Stimulated activated CD8-positive, alpha-beta memory T cell treated with anti-CD3 and anti-CD28 coated beads, Interleukin-7, amount 100 ng/mL, for 1 hour (primary cell): ENCODE measurements around the gene EFNA1.
"Not testable (repeated sequence)": the region's sequence is repeated elsewhere in the genome, so short reads cannot be mapped to it uniquely, and the experiment has no call there.

Experiments used
- DNase-seq, 2 donors: peaks; one replicate each; pipeline ENCODE4 v3.0.0-alpha.2; 2020; ENCODE audit warnings: low read depth in 2 of 2

Gene EFNA1

GRCh38 chr1:155145491-155145890, 17.8 kb downstream of the EFNA1 start:
- no peak for DNase-seq

GRCh38 chr1:155155996-155156643, 28.4 kb downstream of the EFNA1 start:
- DNase-seq, result not testable (repeated sequence)

GRCh38 chr1:155158991-155159390, 31.3 kb downstream of the EFNA1 start:
- DNase-seq, result no peak

DNA sequence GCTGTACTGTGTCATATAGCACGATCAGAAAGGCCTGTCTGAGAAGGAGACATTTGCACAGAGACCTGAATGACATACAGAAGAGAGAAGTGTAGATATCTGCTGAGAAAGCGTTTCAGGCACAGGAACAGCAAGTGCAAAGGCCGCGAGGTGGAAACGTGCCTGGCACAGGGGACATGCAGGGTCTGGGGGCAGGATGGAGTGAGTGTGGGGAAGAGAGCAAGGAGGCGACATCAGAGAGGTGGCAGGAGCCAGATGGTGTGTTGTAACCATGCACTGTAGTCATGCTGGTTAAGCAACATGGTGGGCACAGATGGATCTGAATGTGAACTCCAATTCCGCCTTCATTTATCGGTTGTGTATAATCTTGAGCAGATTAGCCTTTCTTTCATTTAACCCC, 32.5 kb downstream of the EFNA1 start:
- DNase-seq, result no peak

DNA sequence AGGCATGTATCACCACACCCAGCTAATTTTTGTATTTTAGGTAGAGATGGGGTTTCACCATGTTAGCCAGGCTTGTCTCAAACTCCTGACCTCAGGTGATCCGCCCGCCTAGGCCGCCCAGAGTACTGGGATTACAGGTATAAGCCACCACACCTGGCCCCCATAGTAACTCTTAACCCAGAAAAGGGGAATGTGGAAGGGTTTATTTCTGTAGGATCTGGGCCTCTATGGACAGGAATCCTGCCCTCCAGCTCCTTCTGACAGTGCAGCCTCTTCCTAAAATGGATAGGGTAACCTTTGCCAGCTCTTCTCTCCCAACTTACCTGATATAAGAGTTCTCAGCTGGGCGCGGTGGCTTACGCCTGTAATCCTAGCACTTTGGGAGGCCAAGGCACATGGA, 35.0 kb downstream of the EFNA1 start:
- DNase-seq, result not testable (repeated sequence)

DNA sequence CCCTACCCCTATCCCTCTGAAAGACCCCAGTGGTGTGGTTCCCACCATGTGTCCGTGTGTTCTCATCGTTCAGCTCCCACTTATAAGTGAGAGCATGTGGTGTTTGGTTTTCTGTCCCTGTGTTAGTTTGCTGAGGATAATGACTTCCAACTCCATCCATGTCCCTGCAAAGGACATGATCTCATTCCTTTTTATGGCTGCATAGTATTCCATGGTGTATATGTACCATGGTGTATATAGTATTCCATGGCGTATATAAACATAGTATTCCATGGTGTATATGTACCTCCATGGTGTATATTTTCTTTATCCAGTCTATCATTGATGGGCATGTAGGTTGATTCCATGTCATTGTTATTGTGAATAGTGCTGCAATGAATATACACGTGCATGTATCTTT, 36.1 kb downstream of the EFNA1 start:
- not testable (repeated sequence) for DNase-seq

DNA sequence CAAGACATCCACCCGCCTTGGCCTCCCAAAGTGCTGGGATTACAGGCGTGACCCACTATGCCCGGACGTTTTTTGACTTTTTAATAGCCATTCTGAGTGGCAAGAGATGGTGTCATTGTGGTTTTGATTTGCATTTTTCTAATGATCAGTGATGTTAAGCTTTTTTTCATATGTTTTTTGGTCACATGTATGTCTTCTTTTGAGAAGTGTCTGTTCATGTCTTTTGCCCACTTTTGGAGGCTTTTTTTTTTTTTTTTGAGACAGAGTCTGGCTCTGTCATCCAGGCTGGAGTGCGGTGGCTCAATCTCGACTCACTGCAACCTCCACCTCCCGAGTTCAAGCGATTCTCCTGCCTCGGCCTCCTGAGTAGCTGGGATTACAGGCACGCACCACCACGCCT, 36.9 kb downstream of the EFNA1 start:
- DNase-seq, result not testable (repeated sequence)

GRCh38 chr1:155166051-155166470, 38.4 kb downstream of the EFNA1 start:
- no peak for DNase-seq

DNA sequence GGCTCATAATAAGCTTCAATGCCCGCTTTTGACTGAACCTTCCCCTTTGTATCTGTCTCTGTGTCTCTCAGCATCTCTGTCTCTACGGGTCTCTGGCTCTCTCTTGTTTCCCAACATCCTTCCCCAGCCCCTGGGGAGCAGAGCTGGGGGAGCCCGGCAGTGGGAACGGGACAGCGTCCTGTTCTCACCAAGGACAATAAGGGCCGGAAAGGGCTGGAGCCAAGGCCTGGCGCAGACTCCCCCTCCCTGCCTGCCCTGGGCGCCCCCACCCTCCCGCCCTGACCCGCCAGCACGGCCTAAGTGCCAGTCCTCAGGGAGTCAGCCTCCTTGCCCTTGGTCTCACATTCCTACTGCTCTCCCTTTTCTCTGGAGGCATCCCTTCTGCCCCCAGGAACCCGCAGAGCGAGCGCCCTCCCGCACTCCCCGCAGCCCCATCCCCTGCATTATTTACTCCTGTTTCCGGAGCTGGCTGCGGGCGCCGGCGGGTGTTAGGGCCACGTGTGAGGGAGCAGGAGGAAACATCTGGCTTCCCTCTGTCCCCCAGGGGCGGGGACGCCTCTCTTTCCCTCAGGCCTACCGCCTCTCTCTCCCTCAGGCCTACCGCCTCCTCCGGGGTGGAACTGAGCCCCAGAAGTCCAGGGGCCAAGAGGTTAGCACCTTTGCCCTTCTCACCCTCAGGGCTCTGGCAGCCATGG, 38.9 kb downstream of the EFNA1 start:
- DNase-seq, result no peak

DNA sequence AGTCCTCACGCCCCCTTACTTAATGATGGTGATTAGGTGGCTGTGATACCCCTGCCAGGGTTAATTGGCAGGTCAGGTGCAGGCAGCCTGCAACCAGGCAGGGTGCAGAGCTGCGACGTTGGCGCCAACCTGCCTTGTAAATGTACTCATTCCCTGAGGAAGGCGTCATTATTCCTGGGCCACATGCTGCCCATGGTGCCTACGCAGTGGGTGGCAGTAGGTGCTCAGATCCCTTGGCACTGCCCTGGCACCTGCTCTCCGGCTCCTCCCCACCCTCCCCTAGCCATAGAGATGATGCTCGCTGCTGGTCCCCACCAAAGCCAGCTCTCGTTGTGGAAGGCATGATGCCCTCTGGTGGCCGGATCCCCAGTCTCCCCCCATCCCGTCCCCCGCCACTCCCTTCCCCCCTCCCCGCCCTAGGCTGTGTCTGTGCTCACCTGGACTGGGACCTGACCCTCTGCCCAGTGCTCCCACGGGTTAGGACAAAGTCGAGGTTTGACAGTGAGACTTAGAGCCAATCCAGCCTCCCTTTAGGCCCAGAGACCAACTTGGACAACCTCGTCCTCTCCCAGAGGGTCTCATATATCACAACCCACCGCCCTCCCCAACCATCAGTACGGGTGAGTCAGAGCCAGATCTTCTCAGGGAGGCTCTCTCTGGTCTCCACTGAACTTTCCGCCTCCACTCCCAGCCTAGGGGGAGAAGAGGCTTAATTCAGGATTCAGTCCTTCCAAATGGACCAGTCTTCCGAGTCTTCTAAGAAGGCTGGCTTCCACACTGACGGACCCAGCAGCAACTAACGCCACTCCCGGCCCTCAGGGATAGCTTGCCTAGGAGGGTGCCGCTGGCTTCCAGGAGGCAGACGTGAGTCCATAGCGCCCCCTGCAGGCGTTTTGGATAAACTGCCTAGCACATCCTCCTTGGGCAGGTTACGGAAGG, 39.8 kb downstream of the EFNA1 start:
- DNase-seq, result peak; percentile 59 to 80

GRCh38 chr1:155168105-155168445, 40.4 kb downstream of the EFNA1 start:
- not testable (repeated sequence) for DNase-seq

DNA sequence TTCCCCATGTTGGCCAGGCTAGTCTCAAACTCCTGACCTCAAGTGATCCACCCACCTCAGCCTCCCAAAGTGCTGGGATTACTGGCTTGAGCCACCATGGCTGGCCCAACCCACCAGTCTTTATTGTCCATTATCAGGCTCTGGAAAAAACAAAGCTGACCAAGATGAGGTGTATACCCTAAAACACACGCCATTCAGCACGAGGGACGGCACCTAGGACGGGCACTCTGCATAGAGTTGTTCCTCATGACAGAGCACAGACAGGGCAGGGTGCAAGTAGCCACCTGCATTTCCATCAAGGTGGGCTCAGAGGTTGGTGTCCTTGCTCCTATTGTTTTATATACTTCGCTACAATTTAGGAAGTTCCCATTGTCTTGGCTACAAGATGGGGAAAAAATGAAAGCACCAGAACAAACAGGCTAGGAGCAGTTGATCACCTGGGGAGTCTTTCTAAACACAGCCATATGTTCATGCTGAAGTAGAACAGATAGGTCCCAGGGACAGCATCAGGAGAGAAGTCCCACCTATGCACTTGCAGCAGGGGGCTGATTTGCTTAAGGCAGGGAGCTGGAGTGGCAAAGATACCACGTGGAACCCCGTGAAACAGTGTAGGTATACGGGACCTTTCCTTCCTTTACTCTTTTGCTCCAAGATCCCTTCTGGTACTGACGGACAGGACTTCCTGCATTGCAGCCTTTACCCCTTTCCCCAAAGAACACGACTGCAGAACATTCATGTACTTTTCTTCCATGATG, 41.0 kb downstream of the EFNA1 start:
- no peak for DNase-seq

GRCh38 chr1:155169541-155169940, 41.9 kb downstream of the EFNA1 start:
- no peak for DNase-seq

GRCh38 chr1:155170101-155170785, 42.6 kb downstream of the EFNA1 start:
- no peak for DNase-seq

DNA sequence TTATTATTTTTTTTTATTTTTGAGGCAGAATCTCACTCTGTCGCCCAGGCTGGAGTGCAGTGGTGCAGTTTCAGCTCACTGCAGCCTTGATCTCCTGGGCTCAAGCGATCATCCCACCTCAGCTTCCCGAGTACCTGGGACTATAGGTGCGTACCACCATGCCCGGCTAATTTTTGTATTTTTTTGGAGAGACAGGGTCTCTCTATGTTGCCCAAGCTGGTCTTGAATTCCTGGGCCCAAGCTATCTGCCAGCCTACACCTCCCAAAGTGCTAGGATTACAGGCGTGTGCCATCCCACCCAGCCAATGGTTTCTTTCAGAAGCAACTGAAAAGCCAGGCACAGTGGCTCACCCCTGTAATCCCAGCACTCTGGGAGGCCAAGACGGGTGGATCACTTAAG, 43.1 kb downstream of the EFNA1 start:
- no peak for DNase-seq

DNA sequence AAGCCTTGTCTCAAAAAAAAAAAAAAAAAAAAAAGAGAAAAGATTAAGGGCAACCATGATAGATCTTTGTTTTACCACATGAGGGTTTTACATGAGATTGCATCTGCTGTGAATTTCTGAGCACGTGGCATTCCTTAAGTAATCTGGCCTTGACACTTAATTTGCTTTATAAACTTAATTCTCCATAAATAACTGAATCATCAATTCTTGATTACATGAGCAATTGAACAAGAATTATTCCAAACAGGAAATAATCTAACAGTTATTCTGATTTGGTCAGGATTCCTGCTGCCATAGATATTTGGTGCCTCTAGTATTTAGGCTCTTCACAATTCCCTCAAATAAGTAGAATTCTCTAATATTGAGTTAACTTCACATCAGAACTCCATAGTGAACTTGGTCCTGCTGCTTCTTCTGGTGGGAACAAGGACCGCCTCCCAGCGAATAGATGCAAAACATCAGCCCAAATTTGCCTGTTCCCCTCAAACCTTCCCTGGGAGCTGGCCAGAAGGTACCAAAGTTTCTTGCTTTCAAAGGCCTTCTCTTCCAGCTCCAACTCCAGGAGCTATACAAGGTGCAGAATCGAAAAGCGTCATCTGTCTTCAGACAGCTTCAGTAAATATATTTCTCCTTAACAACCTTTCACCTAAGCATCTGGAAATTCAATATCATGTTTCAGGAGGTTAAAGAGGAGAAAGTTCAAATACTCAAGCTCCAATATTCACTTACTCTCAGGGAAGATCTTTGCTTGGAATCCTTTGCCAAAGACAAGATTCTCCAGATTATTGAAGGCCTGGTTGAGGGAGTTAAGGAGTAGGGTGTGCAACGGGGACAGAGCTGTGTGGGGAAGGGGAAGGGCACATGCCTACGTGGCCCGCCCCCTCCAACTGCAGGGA, 44.4 kb downstream of the EFNA1 start:
- no peak for DNase-seq

GRCh38 chr1:155172732-155173477, 45.2 kb downstream of the EFNA1 start, which contains the start of gene KRTCAP2:
TSS of gene KRTCAP2 (minus strand) at chr1:155173304. CDS start at chr1:155173224, 80 bp downstream.
- DNase-seq, result peak; percentile 86 to 88

DNA sequence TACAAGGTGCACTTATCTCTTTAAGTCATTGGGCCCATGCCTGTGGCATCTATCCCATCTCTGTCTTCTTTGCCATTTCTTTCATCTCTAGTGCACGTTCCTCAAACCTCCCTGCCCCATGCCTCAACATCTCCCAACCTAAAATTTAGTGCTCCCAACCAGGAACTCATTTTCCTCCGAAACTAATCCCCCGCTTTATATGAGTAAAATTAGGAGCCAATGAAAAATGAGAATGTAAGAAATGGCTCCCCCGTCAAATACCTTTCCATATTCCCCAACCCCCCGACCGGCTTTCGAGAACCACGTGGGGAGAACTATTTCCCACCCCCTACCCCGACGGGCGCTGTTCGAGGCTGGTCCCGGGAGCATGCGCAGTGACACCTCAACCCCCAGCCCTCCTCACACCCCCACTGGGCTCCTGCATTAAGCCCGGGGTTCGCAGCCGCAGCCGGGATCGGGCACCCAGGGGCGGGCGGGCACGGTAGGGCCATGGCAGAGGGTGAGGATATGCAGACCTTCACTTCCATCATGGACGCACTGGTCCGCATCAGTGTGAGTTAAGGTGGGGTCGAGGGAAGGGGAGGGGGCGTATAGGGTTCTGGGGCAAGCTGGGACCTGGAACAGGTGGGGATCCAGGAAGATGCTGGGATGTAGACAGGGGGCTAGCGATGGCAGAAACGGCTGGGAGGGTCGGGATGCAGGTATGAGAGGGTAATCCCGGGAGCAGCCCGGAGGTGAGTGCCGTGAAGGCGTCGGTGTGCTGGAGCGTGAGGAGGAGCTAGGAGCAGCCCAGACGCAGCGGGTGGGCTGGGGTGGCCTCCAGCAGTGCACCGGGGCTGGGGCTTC, 46.0 kb downstream of the EFNA1 start, which contains the start of gene TRIM46:
TRIM46 (plus strand) TSS at position 372 of the 846 bp plus-strand sequence; CDS start at position 490, 118 bp downstream.
- peak in 1 of 2 donors; percentile 35 for DNase-seq
